Fibroblast of villous mesenchyme (primary cell): Measurements from ENCODE around the gene ARSI. TPM values are rescaled to one million over a fixed set of nuclear protein-coding genes. Genes with fewer than 3 reads are reported as not detected.
A peak's percentile ranks its signal among the peaks of the same experiment; 100 is the strongest.

Experiments
- DNase-seq: peaks from one replicate; pipeline ENCODE4 v3.0.0-alpha.2; 2010; ENCODE audit warnings: low read depth
- H3K4me3 ChIP-seq: 2 replicates; pipeline ENCODE4 v1.5.1; 2011; ENCODE audit warnings: low read depth, mild to moderate bottlenecking, low read length
- CTCF ChIP-seq: IDR thresholded peaks from 2 replicates; pipeline ENCODE4 v1.5.1; 2012; ENCODE audit warnings: low read depth, mild to moderate bottlenecking, low read length; ENCODE audit not compliant: insufficient read depth
- total RNA-seq: library from RNA; depleted of rRNA; stranded (reverse); fragments of >200 nt; gene quantifications from 2 replicates; pipeline ENCODE4 v1.2.3, GENCODE V29; 2012

The ARSI gene
- total RNA-seq, 1 donor: 13.8 TPM

GRCh38 chr5:150305557-150305956 is 2.9 kb upstream of the ARSI start:
- H3K4me3 ChIP-seq: no peak overlapping the region
- no peak for TF ChIP-seq CTCF
- no peak for DNase-seq

DNA sequence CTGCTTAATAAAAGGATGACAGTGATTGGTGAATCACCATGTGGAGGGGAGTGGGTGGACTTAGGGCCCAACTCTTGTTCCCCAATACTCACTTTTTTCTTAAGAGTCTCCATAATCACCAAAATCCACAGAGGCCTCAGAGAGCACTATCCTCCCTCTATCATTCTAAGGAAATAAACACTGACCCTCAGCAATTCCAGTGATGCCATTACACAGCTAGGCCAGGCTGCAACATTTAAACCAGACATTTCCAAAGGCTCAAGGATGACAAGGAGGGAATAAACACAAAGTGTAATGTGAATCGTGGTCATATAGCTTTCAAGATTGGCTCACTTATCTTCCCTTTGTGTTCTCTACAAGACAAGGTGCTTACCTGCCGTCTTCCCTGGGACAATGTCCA is 2.4 kb upstream of the ARSI start:
- no peak overlapping the region for H3K4me3 ChIP-seq
- peak; percentile 53 for DNase-seq
- no peak for TF ChIP-seq CTCF

- H3K4me3 ChIP-seq: no peak overlapping the region
- no peak for DNase-seq
- no peak for TF ChIP-seq CTCF
Measured at GRCh38 chr5:150304481-150305081, 1.9 kb upstream of the ARSI start.

DNA sequence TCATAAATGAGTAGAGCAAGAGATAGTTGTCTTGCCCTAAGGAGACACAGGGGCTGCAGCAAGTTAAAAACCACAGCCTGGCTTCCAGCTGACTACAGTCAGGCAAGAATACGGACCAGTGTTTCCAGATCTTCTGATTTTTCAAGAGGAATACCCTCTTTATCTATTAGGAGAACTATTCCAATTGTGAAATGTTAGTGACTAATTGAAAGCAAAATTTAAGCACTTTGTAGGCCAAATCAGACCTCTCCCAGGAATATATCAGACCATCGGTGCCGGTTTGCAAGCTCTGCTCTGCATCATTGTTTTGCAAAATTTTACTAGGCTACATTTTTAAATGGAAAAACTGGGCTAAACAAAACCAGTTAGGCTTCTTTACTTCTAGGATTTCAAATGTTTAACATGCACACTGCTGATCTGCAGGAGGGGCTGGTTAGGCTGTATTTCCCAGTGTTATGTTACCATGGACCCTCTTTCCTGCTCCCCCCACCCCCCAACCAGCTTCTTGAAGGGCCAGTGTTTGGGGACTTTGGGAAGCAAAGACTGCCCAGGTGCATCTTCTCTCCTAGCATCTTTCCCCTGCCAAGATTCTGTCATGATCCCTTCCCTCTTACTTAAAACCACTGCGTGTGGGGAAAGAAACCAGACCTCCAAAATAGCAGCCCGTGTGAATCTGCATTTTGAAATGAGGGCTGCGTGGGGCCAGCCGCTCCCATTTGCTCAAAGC is 1.1 kb upstream of the ARSI start:
- TF ChIP-seq CTCF: no peak
- peak; percentile 93 for DNase-seq
- no peak overlapping the region for H3K4me3 ChIP-seq

- TF ChIP-seq CTCF: no peak
- H3K4me3 ChIP-seq: peak overlapping the region; percentile 60
- no peak for DNase-seq
Measured at GRCh38 chr5:150303070-150303615, 438 bp upstream of the ARSI start.

DNA sequence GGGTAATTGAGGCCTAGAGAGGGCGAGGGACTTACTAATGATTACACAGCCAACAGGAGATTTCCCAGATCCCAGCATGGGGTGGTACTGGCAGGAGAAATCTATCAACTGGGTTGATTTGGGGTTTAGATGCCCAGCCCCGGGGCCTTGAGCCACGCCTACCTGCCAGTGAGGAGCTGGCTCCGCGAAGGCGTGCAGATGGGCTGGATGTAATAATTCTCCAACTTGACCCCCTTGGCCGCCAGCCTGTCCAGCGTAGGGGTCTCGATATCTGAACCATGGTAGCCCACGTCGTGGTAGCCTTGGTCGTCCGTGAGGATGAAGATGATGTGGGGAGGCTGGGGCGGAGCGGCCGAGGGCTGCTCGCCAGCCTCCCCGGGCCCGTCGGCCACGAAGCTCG is 804 bp downstream of the ARSI start:
- DNase-seq: peak; percentile 42
- H3K4me3 ChIP-seq: peak overlapping the region; percentile 60
- no peak for TF ChIP-seq CTCF
